NCI-H2171 (cell line): ENCODE measurements around the gene DNAJA3.
A peak's percentile ranks its signal among the peaks of the same experiment; 100 is the strongest.

Experiments used
- DNase-seq: peaks from one replicate; lab custom pipeline; 2025; lab: John Stamatoyannopoulos, UW

Gene DNAJA3

DNA sequence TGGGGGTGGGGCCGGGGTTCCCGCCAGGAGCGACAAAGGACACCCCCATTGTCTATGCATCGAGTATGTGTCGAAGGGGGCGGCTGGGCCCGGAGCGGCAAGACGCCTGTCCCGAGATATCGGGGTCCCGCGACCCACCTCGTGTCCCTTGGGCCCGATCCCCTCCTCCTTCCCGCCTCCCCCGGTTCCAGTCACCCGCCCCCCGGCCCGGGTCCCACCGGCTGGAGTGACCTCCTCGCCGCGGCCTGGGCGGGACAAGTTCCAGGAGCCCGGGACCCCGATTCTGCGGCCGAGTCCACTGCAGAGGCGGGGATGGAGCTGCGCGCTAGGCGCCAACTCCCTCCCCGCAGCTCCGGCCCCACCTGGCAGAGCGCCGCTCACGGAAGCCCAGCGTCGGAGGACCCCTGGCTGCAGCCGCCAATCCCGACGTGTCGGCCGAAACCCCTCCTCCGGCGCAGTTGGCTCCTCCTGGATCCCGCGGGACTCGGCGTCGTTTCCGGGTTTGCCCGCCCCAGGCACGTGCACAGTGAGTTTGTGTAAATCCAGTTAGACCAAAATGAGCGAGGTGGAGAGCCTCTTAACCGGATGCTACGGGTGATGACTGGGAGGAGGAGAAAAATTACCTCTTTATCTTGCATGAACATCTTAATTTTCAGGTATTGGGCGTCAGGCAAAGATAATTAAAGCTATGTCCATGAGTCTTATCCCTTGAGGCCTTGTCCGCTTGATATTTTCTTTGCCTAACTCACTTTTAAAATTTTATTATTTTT, 48.7 kb downstream of the DNAJA3 start, which contains the start of gene NMRAL1:
NMRAL1 (minus strand) TSS at position 434 of the 770 bp plus-strand sequence. CDS start 493 bp downstream, outside the sequence.
- DNase-seq, result peak; percentile 72

DNA sequence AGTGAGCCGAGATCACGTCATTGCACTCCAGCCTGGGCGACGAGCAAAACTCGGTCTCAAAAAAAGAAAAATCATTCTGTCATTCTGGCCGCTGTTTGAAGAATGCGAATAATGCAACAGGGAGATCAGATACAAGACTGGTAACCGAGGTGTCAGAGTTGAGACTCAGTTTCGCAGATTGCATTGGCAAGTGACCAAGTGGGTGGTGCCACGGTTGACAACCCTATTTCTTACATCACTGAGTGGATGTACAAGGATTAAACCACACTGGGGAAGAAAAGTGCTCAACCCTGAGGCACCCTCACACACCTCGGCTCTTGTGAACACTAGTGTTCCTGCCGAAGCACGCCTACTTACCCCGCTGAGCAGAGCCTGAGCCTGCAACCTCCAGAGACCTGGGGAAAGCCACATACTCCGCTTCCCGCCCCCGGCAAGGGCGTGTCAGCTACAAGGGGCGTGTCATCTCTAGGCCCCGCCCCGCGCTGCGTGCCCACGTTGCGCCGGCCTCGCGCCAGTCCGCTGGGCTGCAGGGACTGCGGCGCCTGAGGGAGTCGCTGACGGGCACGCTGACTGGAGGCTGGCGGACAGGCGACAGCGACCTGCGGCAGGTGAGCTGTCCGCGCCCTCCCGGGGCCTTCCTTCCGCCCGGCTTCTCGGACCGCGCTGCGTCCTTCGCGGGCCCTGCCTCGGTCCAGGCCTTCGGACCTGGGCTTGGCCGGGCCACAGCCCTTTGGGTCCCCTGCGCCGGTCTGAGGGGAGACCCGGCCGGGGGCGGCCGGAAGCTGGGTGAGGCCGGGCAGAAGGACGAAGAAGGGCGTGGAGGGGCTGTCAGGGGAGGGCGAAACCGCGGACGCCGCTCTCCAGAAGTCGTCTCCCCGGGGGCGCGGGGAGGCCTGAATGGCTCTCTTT, 50.5 kb downstream of the DNAJA3 start, which contains the start of gene HMOX2:
HMOX2 (plus strand) TSS at position 519 of the 909 bp plus-strand sequence. CDS start 29,127 bp downstream, outside the sequence.
- DNase-seq, result peak; percentile 82

GRCh38 chr16:4477966-4478365, 52.3 kb downstream of the DNAJA3 start:
- no peak for DNase-seq

DNA sequence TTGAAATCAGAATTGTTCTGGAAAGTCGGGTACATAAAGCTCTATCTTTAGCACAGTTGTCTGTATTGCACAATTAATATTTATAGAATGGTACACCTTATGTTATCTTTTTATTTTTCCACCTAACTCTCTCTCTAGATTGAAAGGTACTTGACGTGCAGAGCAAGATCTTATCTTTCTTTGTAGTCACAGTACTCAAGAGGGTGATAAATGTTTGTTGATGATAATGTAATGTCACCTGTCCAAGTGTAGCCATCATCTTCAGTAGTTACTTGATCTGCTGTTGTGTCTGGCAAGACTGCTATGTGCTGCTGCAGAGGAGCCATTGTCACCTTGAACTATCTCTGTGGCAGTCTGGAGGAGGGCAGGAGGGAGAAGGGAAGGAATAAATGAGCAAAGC, 55.9 kb downstream of the DNAJA3 start:
- no peak for DNase-seq

DNA sequence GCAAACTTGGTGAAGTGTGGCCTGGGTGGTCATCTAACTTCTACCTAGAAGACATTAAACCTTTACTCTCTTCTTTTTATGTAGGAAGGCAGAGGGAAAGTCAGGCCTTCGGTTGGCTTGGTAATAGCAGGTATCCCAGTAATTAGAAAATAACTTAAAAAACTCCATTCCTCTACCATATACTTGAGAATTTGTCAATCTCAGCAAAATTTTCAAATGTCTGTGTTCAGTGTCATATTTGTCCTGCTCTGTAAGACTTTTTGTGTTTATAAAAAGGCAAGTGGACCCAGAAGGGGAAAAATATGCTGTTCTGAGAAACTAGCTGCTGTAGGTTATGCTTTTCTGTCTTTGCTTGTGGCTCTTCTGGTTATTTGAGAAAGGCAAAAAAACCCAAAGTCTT, 56.3 kb downstream of the DNAJA3 start:
- DNase-seq, result no peak

GRCh38 chr16:4486126-4486893, 60.6 kb downstream of the DNAJA3 start:
- DNase-seq, result no peak

GRCh38 chr16:4487955-4488498, 62.4 kb downstream of the DNAJA3 start:
- DNase-seq, result no peak

DNA sequence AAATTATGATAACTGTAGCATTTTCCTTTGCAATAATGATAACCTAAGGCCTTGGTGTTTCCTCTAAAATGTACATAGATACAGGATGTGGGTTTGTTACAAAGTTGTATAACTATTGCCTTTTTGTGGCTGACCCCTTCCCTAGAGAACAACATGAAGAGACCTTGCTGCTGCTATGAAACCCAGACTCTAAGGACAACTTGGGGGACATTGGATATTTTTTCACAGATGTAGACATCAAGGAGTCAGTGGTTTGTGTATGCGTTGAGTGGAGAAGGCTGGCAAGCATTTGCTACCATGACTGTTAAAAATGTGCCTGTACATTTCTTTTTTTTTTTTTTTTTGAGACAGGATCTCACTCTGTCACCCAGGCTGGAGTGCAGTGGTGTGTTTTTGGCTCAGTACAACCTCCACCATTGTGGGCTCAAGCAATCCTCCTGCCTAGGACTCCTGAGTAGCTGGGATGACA, 62.9 kb downstream of the DNAJA3 start:
- no peak for DNase-seq

GRCh38 chr16:4489030-4489429, 63.4 kb downstream of the DNAJA3 start:
- no peak for DNase-seq

- no peak for DNase-seq
Observed at GRCh38 chr16:4491898-4492297, 66.2 kb downstream of the DNAJA3 start.

DNA sequence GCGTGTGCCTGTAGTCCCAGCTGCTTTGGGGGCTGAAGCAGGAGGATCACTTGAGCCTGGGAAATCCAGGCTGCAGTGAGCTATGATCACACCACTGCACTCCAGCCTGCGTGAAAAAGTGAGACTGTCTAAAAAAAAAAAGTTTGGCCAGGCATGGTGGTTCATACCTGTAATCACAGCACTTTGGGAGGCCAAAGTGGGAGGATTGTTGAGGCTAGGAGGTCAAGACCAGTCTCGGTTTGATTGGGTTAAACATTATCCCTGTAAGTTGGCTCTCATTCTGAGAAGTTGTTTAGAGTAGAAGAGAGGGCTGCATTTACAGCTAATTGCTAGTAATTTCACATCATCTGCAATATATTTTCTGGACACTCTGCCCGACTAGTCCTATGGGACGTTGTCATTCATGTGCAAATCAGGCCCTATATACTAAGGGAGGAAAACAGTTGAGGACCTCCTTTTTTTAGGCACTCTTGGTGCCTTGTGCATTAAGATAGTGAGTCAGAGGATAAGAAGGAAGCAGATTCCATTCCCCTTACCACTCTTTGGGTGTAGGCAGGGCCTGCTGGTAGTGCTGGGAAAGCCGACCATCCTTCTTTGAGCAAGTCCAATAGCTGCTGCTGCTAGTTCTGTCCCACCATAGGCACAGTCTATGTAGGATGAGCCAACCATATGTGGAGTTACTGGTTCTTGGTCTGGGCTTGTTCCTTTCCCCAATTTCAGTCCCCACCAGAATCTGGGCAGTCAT, 69.2 kb downstream of the DNAJA3 start:
- no peak for DNase-seq

DNA sequence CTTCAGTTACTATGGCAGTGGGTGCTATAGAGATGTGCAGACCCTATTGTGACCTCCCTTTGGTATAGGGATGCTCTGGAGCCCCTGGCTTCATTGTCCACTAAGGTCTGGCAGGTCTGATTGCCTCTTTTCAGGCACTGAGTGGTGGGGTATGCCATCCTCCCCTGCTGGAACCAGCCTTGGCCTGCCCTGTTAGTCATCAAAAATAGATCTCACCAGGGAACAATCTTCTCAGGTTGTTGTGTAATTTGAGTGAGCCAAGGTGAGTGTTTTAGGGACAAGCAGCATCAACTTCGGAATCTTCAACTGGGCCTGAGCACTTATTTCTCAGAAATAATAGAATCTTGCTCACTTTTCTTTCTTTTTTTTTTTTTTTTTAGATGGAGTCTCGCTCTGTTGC, 70.1 kb downstream of the DNAJA3 start:
- DNase-seq, result no peak

DNA sequence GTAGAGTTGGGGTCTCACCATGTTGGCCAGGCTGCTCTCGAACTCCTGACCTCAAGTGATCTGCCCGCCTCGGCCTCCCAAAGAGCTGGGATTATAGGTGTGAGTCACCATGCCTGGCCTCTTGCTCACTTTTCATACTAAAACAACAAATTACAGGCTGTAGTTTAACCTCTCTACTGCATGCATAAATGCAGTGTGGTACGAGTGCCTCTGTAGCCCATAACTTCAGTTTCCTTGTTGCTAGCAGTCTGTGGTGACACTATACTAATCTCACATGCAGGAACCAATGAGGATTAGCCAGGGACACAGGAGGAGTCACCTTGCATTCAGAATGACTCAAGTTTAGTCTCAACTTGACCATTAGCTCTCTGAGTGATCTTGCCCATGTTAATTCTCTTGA, 70.6 kb downstream of the DNAJA3 start:
- DNase-seq, result no peak

- no peak for DNase-seq
Observed at GRCh38 chr16:4498546-4499195, 73.0 kb downstream of the DNAJA3 start.

- DNase-seq, result no peak
Observed at GRCh38 chr16:4499196-4499555, 73.5 kb downstream of the DNAJA3 start.

DNA sequence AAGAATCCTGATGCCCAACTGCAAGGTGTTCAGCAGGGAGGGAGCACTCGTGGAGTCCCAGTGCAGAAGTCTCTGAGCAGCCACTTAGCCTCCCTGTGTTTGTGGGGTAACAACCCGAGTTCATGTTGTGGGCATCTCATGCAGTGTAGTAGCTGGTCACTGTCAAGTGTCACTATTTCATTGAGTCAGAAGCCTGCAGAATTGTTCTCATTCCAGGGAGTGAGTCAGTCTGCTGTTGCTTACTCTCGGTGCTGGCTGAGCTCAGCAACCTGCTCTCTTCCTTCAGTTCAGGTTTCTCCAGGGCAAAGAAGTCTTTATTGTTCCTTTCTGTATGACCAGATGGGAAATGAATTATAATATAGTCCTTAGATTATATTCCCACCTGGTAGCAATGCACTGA, 74.6 kb downstream of the DNAJA3 start:
- DNase-seq, result no peak

GRCh38 chr16:4501071-4501478, 75.4 kb downstream of the DNAJA3 start:
- no peak for DNase-seq

DNA sequence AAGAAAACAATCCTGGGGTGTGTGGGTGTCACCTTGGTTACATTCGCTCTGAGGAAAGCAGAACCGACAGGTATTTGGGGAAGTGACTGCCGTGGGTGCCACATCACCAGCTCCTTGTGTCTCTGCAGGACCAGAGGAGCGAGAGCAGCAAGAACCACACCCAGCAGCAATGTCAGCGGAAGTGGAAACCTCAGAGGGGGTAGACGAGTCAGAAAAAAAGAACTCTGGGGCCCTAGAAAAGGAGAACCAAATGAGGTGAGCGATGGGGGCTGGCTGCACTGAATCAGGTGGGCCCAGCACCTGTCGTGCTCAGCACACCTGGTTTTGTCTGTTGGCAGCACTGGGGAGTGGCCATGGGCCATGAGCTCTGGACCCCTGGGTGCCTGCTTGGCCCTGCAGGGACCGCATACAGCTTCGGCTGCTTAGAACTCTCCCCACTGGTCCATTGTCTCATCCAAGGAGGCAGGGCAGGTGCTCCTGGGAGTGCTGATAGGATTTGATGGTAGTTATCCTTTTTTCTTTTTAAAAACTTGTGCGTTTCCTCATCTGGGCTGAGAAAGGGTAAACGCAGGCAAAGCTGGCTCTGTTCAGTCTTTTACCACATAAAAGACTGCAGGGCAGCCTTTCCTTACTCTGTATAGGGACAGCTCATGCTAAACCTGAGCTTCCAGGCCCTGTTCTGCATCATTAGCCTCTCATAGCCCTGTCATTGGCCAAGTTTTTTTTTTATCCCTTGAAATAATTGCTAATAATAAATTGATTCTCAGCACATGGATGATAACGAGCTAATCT, 79.9 kb downstream of the DNAJA3 start:
- DNase-seq, result no peak
